Colonic mucosa (tissue), 4 donors: ENCODE data around the gene DDX1. TPM values are rescaled to one million over a fixed set of nuclear protein-coding genes. Genes with fewer than 3 reads are reported as not detected.

ENCODE experiments used
- DNase-seq: peaks from one replicate; pipeline ENCODE4 v3.0.0-alpha.2; 2020
- H3K27ac ChIP-seq: fragments of 200-600 bp; one replicate; pipeline ENCODE4 v1.8.0; 2021
- H3K27me3 ChIP-seq: fragments of 200-600 bp; one replicate; pipeline ENCODE4 v1.8.0; 2021
- H3K36me3 ChIP-seq: fragments of 200-600 bp; one replicate; pipeline ENCODE4 v1.8.0; 2021
- H3K4me1 ChIP-seq: fragments of 200-600 bp; one replicate; pipeline ENCODE4 v1.8.0; 2021; ENCODE audit warnings: mild to moderate bottlenecking
- H3K4me3 ChIP-seq: fragments of 200-600 bp; one replicate; pipeline ENCODE4 v1.8.0; 2021
- H3K9ac ChIP-seq, 2 donors: one replicate each; pipeline ENCODE4 v1.7.0; 2013; ENCODE audit warnings: control low read depth in 2 of 2, low read depth in 2 of 2, low read length in 2 of 2
- H3K9me3 ChIP-seq: fragments of 200-600 bp; one replicate; pipeline ENCODE4 v1.8.0; 2021
- intact Hi-C: fragments of 100-400 bp; cut with DNase I; formaldehyde crosslinking; loops from one replicate; pipeline ENCODE4 v1.14.1; 2022
- total RNA-seq, 2 donors: library from RNA; stranded (reverse); fragmentation: NEBNext Ultra II Directional in 1 of 2; extraction: Animal tissue kit (Norgen Biotek cat#: 25700) in 1 of 2; gene quantifications; one replicate each; pipeline ENCODE4 v1.2.1, GENCODE V29; 2021
- TF ChIP-seq, protein P1 (sequence below): fragments of 200-600 bp; IDR thresholded peaks from one replicate; pipeline ENCODE4 v1.8.0; 2022; ENCODE audit warnings: antibody characterized with exemption, mild to moderate bottlenecking
- donor health status: healthy.
- donor health status: DM: no; HTN: no; CAD: no.
- donor health status: DM: no; HTN: no; CAD: no.

Gene DDX1
- total RNA-seq, 2 donors from 2014 or later = 71.6 to 91.3 TPM

DNA sequence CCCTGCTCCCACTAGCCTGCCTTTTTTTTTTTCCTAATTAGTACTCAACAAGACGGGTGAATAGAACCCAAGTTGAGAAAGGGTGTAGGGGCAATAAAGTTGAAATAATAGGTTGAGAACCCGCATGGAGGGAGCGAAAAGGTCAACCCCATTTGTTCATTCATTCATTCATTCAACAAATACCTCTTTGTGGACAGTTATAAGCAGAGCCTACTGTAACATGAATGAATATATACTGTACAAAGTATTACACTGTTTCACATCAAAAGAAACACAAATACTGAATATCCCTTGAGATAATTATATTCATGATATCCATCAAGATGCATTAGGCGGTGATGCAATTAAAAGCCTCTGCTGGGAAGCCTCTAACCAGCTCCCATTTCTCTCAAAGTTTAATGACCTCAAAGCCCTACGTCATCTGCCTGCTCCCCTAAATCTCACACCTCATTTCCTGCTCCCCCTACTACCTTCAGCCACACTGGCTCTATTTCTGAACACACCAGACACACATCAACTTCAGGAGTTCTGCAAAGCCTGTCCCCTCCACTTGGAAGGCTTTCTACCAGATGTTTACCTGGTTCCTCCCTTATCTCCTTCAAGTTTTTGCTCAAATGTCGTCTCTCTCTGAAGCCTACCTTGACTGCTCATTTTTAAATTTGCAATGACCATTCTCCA lies 29.2 kb upstream of the DDX1 start:
- Histone ChIP-seq H3K9ac (no peak overlapping the region), H3K27me3 (no peaks in the 10 kb centered on the region), H3K9me3 (no peaks in the 10 kb centered on the region), H3K36me3 (no peaks in the 10 kb centered on the region), H3K27ac (no peak overlapping the region), H3K4me3 (no peak overlapping the region), H3K4me1 (no peaks in the 10 kb centered on the region)
- TF ChIP-seq, protein P1, sequence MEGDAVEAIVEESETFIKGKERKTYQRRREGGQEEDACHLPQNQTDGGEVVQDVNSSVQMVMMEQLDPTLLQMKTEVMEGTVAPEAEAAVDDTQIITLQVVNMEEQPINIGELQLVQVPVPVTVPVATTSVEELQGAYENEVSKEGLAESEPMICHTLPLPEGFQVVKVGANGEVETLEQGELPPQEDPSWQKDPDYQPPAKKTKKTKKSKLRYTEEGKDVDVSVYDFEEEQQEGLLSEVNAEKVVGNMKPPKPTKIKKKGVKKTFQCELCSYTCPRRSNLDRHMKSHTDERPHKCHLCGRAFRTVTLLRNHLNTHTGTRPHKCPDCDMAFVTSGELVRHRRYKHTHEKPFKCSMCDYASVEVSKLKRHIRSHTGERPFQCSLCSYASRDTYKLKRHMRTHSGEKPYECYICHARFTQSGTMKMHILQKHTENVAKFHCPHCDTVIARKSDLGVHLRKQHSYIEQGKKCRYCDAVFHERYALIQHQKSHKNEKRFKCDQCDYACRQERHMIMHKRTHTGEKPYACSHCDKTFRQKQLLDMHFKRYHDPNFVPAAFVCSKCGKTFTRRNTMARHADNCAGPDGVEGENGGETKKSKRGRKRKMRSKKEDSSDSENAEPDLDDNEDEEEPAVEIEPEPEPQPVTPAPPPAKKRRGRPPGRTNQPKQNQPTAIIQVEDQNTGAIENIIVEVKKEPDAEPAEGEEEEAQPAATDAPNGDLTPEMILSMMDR = no peak
- intact Hi-C loops = no loop called here
- no peak for DNase-seq

GRCh38 chr2:15563227-15564100 lies 28.2 kb upstream of the DDX1 start:
- no peak for DNase-seq
- H3K9me3 ChIP-seq = no peaks in the 10 kb centered on the region
- no peak overlapping the region for H3K4me3 ChIP-seq
- intact Hi-C loops = no loop called here
- H3K36me3 ChIP-seq = no peaks in the 10 kb centered on the region
- no peak overlapping the region for H3K27ac ChIP-seq
- no peak overlapping the region for H3K9ac ChIP-seq
- TF ChIP-seq, protein P1 = no peak
- H3K4me1 ChIP-seq = no peaks in the 10 kb centered on the region
- no peaks in the 10 kb centered on the region for H3K27me3 ChIP-seq

- Histone ChIP-seq H3K4me3 (no peak overlapping the region), H3K36me3 (no peaks in the 10 kb centered on the region), H3K27ac (no peak overlapping the region), H3K9ac (no peak overlapping the region), H3K27me3 (no peaks in the 10 kb centered on the region), H3K4me1 (no peaks in the 10 kb centered on the region), H3K9me3 (no peaks in the 10 kb centered on the region)
- DNase-seq = no peak
- TF ChIP-seq, protein P1 = no peak
- intact Hi-C loops = no loop called here
Observed at GRCh38 chr2:15565392-15565791, 26.3 kb upstream of the DDX1 start.

DNA sequence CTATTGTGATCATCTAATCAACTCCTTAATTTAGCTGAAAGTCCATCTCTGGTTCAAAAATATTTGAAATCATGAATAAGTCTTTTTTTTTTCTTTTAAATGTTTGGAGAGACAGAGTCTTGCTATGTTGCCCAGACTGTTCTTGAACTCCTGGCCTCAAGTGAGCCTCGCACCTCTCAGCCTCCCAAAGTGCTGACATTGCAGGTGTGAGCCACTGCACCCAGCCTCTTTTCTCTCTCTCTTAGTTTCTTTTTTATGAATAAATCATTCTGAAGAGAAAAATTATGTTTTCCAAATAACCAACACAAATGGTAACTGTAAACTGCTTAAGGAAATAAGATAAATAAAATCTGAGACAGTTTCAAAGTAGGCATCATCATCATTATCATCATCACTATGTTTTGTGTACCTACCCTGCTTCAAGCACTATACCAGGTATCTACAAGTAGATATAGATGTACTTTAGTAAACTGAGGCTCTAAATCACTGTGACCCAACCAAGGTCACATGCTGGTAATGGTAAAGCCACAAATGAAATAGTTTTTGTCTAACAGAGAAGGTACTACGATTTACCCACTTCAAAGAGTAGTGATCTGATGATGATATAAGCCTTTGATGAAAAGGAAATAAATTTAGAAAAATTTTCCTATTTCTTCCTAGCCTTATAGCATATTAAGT lies 25.5 kb upstream of the DDX1 start:
- Histone ChIP-seq H3K27ac (no peak overlapping the region), H3K9me3 (no peaks in the 10 kb centered on the region), H3K9ac (no peak overlapping the region), H3K36me3 (no peaks in the 10 kb centered on the region), H3K4me3 (no peak overlapping the region), H3K27me3 (no peaks in the 10 kb centered on the region), H3K4me1 (no peaks in the 10 kb centered on the region)
- TF ChIP-seq, protein P1 = no peak
- intact Hi-C loops = no loop called here
- no peak for DNase-seq

- no peaks in the 10 kb centered on the region for H3K36me3 ChIP-seq
- no peak for DNase-seq
- H3K9ac ChIP-seq = no peak overlapping the region
- intact Hi-C loops = no loop called here
- TF ChIP-seq, protein P1 = no peak
- no peaks in the 10 kb centered on the region for H3K4me1 ChIP-seq
- no peak overlapping the region for H3K27ac ChIP-seq
- H3K9me3 ChIP-seq = no peaks in the 10 kb centered on the region
- H3K4me3 ChIP-seq = no peak overlapping the region
- H3K27me3 ChIP-seq = no peaks in the 10 kb centered on the region
Observed at GRCh38 chr2:15566912-15567311, 24.8 kb upstream of the DDX1 start.
